Left forelimb (tissue), 1 donor: ENCODE results near the gene SLC24A5.

Experiments
- DNase-seq: peaks from one replicate; pipeline ENCODE4 v3.0.0-alpha.2; 2018; ENCODE audit warnings: low spot score

Gene SLC24A5

GRCh38 chr15:48190932-48191573, 70.3 kb downstream of the SLC24A5 start:
- DNase-seq = peak; percentile 86

- no peak for DNase-seq
These were observed 70.9 kb downstream of the SLC24A5 start, which contains the start of gene CTXN2 for GRCh38 chr15:48191574-48192225. Gene CTXN2, plus strand, starts transcription at chr15:48191665. Its CDS starts 9,636 bp downstream, at chr15:48201301.
